Activated CD8-positive, alpha-beta memory T cell treated with anti-CD3 and anti-CD28 coated beads for 24 hours (primary cell): ENCODE data around the gene MED31.
"Not testable (repeated sequence)": the region's sequence is repeated elsewhere in the genome, so short reads cannot be mapped to it uniquely, and the experiment has no call there.

ENCODE experiments used
- DNase-seq: peaks from one replicate; pipeline ENCODE4 v3.0.0-alpha.2; 2020

MED31 gene

GRCh38 chr17:6676802-6677157, 25.4 kb upstream of the MED31 start:
- DNase-seq, result no peak

DNA sequence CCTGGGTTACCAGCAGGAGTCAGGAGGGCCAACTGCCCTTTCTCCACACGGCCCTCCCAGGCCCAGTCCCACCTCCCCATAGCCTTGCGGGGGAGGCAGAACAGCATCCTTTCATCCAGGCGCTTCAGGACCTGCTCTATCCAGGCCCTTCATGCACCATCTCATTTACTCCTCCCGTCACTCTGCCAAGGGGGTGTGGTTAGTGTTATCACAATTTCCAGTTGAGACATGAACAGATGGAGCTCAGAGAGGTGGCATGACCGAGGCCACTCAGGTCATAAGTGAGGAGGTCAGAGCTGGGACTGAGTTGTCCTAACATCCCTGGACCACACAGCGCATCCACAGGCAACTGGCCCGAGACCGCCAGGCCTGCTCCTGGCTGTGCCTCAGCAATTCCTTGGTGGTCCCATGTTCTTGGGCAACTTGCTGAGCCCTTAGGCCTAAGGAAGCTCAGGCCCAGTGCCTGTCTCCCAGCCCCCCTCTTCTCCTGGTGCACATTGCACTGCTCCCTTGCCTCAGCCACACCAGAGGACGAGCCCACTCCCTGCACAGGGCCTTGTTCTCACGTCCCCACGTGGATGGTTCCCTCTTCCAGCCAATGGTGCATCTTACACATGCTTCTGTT, 23.9 kb upstream of the MED31 start:
- DNase-seq, result no peak

DNA sequence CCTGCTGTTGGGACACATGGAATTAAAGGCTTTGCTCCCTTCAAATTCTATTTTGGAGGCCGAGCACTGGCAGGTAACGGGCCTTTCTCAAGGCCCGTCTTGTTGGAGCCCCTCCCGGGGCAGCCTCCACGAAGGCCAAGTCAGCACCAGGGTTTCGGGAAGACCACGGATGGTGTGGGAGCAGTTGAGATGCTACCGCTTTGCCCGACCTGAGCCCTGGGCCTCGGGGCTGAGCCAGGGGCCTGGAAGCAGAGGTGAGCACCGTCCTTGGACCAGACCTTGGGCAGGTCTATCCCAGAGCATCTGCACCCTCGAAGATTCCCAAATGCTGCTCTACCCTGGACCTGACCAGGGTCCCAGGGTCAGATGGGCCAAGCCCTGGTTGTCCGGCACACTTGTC, 23.2 kb upstream of the MED31 start:
- DNase-seq, result no peak

GRCh38 chr17:6671431-6671830, 20.0 kb upstream of the MED31 start:
- DNase-seq, result no peak

DNA sequence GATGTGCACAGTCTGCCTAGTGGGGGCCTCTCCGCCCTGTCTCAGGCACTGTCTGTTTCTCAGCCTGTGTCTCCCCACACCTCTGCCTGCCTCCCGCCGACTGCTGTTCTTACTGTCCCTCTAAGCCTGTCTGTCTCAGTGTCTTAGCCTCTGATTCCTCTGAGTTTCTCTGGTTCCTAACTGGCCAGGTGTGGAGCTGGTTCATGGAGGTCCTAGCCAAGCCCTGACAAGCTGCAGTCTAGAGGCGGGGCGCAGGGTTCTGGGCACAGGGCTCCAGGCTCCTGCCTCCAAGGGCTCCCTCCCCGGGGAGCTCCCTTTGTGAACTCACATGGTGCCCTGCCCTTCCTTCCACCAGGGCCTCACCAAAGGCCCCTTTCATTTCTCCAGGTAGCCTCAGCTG, 19.6 kb upstream of the MED31 start:
- DNase-seq, result no peak

GRCh38 chr17:6670571-6670970, 19.2 kb upstream of the MED31 start:
- no peak for DNase-seq

DNA sequence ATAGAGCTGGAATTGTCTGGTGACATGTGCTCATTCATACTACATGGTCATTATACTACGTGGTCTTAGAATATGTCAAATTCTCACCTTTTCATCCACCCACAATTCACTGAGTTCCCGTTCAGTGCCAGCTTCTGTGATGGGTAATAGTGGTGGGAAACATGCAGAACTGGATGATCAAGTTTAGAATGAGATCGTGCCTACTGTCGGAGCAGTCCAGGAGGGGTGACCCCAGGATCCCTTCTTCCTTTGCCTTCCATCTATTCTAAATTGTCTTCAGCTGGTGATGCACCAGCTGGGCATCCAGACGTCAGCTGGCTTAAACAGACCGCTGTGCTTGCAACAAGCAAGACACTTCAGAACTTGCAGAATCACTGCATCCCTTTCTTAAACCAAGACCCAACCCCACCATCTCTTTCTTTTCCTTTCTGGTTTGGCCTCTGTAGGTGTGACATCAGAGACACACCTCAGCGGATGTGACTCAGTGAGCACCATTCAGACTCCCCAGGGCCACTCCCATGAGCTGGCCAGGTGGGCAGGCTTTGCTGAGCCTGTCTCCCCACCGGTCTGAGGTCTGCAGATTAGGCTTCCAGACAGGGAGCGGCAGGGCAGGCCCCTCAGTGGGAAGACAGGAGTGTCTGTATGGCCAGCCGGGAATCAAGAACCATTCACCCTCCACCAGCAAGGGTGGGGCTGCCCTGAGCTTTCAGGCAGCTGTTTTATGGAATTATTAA, 18.2 kb upstream of the MED31 start:
- DNase-seq, result no peak

- no peak for DNase-seq
These were observed 17.5 kb upstream of the MED31 start for GRCh38 chr17:6668727-6669425.

DNA sequence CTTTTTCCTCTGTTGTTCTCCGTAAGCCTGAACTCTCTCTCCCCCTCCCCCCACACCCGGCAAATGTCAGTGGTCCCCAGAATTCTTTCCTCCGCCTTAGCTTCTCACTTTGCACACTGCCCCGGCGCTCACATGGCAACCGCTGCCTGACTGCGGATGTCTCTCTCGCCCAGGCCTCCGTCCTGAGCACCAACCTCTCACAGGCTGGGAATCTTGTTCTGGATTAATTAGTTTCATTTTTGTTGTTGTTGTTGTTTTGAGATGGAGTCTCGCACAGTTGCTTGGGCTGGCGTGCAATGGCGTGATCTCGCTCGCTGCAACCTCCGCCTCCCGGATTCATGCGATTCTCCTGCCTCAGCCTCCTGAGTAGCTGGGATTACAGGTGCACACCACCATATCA, 16.8 kb upstream of the MED31 start:
- DNase-seq, result no peak

DNA sequence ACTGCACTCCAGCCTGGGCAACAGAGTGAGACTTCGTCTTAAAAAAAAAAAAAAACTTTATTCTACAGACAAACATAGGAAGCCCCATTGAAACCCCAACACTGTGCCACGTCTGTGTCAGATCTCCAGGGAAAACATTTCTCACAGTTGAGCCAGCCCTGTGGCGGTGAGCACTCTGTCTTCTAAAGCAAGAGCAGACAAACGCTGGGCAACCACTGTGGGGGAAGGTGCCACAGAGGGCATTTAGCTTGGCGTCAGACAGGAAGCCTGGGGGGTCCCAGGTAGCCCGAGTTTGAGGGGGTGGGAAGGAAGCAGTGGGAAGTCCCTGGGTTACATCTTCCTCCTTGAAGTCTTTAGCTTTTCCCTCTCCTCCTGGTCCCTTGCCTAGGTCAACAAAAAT, 16.1 kb upstream of the MED31 start:
- no peak for DNase-seq

DNA sequence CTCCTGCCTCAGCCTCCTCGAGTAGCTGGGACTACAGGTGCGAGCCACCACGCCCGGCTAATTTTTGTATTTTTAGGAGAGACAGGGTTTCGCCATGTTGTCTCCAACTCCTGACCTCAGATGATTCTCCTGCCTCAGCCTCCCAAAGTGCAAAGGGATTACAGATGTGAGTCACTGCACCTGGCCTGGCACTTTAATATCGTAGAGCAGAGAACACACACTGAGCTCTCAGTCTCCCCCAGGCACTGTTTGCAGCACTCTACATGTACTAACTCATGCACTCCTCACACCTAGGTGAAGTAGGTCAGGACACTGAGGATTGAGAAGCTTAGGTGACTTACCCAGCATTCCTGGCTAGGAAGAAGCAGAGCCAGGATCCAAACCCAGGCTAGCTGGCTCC, 15.2 kb upstream of the MED31 start:
- no peak for DNase-seq

DNA sequence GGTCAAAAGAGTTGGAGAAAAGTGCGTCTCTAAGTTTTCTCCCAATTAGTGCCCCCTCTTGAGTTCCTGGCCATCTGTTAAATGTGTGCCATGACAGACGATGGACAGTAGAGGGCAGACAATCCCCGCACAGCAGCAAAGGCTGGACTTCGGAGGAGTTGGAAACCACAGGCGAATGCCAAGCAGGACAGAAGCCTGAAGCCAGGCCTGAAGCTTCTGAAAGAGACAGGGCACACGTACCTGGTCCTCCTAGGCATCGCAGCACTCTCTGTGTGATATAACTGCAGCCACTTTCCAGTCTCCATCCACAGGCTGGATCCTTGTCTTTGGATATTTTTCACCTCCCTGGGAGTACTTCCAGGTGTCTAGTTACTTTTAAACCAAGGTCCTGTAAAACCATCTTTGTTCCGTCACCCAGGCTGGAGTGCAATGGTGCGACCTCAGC, 14.7 kb upstream of the MED31 start:
- peak; percentile 73 for DNase-seq

GRCh38 chr17:6663200-6663599, 11.8 kb upstream of the MED31 start:
- not testable (repeated sequence) for DNase-seq

DNA sequence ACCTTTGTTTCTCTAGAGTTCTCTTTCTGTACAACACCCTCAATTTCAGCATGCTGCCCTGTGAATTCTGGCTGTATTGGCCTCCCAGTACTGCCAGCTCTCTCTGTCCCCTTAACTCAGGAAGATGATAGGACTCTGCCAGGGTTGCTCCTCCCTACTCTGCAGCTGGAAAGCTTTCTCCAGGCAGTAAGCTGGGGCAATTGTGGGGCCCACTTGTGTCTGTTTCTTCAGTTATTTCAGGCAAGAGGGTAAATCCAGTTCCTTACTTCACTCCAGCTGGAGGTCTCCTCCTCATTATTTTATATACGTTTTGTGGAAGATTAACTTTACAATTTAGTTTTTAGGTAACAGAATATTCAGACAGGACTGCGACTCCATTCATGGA, 10.1 kb upstream of the MED31 start:
- DNase-seq, result peak; percentile 42

- no peak for DNase-seq
These were observed 9.5 kb upstream of the MED31 start for GRCh38 chr17:6660805-6661463.

GRCh38 chr17:6660101-6660500, 8.7 kb upstream of the MED31 start:
- peak; percentile 52 for DNase-seq

DNA sequence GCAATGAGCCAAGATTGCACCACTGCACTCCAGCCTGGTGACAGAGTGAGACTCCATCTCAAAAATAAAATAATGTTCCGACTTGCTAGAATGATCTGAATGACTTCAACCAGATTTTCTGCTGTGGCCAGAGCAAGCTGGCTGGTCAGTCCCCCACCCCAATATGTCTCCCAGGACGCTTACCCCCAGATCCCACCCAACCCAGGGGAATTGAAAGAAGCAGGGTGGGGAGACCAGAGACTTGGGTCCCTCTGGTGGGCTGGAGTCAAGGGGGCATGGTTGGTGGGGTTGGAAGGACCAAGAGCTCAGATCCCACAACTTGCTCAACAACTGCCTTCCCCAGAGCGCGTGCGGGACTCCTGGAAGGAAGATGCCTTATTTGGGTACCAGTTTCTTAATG, 7.0 kb upstream of the MED31 start:
- DNase-seq, result not testable (repeated sequence)

DNA sequence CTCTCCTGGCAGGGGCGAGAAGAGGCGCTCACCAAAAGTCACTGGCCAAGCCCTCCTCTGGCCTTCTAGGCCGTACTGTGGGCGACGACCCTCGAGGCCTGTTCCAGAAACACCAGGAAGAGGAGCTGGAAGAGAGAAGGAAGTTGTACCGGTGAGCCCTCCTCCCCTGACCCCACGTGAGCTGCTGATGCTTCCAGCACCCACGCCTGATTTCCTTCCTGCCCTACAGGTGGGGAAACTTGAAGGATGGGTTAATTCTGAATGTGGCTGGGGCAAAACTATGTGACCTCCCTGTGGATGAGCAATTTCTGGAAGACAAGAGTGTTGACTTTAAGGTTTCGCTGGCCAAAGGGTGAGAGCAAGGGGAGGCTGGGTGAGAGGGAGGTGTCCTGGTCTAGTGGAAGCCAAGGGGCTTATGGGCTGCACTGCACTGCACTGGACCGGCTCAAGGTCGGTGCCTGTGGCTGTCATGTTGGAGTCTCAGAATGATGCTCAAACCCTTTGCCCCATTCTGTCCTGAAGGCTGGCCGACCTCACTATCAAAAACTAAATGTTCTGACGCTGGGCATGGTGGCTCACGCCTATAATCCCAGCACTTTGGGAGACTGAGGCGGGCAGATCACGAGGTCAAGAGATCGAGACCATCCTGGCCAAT, 6.4 kb upstream of the MED31 start:
- no peak for DNase-seq

DNA sequence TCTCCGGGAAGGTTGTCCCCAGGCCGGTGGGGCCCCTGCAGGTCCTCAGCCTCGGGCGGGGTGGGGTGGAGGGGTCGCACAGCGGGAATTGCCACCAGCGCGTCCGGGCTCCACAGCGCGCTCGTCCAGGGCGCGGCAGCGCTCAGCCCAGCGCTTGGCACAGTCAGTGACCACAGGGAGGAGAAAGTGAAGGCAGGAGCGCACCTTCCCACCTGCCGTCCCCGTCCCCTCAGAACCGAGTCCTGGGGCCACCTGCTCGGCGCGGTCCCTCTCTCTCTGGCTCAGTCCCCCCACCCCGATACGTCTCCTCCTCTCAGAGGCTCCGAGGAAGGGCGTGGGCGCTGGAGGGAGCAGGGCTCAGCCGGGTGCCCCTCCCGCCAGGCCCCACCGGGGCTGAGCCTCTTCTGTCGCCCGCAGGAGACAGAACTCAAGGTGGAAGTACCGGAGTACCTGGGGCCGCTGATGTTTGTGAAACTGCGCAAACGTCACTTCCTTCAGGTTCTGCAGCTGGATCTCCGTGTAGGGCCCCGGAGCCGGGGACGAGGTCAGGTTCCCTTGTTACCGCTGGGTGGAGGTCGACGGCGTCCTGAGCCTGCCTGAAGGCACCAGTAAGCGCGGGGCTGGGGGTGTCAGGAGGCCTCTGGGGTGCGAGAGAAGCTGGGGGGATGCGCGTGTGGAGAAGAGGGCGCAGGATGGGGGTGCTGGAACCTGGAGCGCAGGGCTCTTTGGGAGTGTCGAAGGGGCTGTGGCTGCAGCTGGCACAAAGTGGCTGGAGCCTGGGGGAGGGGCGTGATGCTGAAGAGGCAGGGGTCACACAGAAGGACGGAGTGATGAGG, 5.6 kb upstream of the MED31 start:
- DNase-seq, result peak; percentile 81

- DNase-seq, result not testable (repeated sequence)
These were observed 4.4 kb upstream of the MED31 start for GRCh38 chr17:6655732-6656361.

- no peak for DNase-seq
These were observed 3.7 kb upstream of the MED31 start for GRCh38 chr17:6654841-6655731.
